Kidney epithelial cell (primary cell): Measurements from ENCODE around the gene PTCRA. TPM values are rescaled to one million over a fixed set of nuclear protein-coding genes. Genes with fewer than 3 reads are reported as not detected.

ENCODE experiments used
- DNase-seq: peaks from one replicate; pipeline ENCODE4 v3.0.0-alpha.2; 2010; ENCODE audit warnings: low read depth
- H3K27me3 ChIP-seq: 2 replicates; pipeline ENCODE4 v1.6.0; 2011; ENCODE audit warnings: low read length; ENCODE audit not compliant: control insufficient read depth, insufficient read depth
- H3K36me3 ChIP-seq: 2 replicates; pipeline ENCODE4 v1.5.1; 2011; ENCODE audit warnings: low read length; ENCODE audit not compliant: control insufficient read depth, insufficient read depth
- H3K4me3 ChIP-seq: 2 replicates; pipeline ENCODE4 v1.5.1; 2011; ENCODE audit warnings: low read depth, mild to moderate bottlenecking, control low read depth, low read length
- total RNA-seq: library from RNA; depleted of rRNA; stranded (reverse); fragments of >200 nt; gene quantifications from 2 replicates; pipeline ENCODE4 v1.2.3, GENCODE V29; 2015
- TF ChIP-seq, protein P1 (sequence below): IDR thresholded peaks from 2 replicates; pipeline ENCODE4 v1.5.1; 2011; ENCODE audit warnings: mild to moderate bottlenecking, moderate library complexity, low read length, control low read depth, inconsistent platforms; ENCODE audit not compliant: insufficient read depth, poor library complexity, severe bottlenecking

The PTCRA gene
- total RNA-seq, 1 donor from 2014 or later, result not detected

DNA sequence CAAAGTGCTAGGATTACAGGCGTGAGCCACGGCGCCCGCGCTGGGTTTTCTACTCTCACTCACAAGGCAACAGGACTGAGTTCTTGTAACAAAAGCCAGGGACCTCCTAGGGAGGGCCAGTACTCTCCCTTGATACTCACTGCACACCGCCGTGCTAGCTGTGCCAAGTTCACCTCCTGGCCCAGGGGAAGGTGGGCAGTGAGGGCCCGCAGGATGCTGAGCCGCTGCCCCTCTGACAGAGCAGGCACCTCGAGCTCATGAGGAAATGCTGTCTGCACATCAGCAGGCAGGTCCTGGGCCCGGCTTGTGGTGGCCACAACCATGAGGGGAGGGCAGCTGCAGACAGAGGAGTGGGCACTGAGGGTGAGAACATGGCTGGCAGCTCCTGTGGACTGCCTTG, 51.4 kb downstream of the PTCRA start:
- H3K4me3 ChIP-seq, result no peak overlapping the region
- no peaks in the 10 kb centered on the region for H3K27me3 ChIP-seq
- H3K36me3 ChIP-seq, result peaks cover 1% of the 10 kb centered on the region
- DNase-seq, result no peak
- TF ChIP-seq, protein P1, sequence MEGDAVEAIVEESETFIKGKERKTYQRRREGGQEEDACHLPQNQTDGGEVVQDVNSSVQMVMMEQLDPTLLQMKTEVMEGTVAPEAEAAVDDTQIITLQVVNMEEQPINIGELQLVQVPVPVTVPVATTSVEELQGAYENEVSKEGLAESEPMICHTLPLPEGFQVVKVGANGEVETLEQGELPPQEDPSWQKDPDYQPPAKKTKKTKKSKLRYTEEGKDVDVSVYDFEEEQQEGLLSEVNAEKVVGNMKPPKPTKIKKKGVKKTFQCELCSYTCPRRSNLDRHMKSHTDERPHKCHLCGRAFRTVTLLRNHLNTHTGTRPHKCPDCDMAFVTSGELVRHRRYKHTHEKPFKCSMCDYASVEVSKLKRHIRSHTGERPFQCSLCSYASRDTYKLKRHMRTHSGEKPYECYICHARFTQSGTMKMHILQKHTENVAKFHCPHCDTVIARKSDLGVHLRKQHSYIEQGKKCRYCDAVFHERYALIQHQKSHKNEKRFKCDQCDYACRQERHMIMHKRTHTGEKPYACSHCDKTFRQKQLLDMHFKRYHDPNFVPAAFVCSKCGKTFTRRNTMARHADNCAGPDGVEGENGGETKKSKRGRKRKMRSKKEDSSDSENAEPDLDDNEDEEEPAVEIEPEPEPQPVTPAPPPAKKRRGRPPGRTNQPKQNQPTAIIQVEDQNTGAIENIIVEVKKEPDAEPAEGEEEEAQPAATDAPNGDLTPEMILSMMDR, result no peak

DNA sequence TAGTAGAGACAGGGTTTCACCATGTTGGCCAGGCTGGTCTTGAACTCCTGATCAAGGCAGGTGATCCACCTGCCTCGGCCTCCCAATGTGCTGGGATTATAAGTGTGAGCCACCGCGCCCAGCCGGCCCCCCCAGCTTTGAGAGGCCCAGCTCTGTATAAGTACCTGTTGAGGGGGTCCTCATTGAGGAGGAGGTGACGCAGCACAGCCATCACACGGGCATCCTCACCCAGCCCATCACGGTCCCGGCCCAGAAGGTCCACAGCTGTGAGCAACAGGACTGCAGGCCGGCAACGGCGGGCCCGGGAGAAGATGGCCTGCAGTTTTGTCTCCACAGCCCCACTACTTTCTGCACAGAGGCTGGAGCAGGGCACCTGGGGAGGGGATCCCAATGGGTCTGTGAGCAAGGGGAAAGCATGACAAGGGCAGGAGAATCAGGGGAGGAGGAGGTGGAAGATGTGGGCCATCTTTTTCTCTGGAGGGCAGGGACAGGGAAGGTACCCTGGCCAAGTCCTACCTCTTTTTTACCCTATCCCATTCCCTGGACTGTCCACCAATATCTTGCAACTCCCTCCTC, 52.4 kb downstream of the PTCRA start:
- H3K27me3 ChIP-seq, result no peaks in the 10 kb centered on the region
- H3K4me3 ChIP-seq, result no peak overlapping the region
- TF ChIP-seq, protein P1, result no peak
- DNase-seq, result no peak
- H3K36me3 ChIP-seq, result peaks cover 1% of the 10 kb centered on the region

DNA sequence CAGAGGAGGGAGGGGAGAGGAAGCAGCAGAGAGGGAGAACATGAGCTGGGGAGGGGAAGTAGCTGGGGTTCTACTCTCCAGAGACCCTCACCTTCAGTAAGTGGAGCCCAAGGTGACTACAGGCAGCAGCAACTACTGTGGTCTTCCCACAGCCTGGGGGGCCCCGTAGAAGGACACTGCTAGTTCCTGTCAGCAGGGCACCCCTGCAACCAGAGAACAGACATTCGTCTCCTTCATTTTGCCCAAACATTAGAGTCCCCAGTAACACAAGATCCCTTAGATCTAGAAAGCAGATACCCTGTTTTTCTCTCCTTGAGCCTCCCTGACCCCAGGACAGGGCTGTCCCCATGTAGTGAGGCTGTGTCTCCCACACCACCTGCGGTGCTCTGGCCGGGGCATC, 52.9 kb downstream of the PTCRA start:
- DNase-seq, result no peak

DNA sequence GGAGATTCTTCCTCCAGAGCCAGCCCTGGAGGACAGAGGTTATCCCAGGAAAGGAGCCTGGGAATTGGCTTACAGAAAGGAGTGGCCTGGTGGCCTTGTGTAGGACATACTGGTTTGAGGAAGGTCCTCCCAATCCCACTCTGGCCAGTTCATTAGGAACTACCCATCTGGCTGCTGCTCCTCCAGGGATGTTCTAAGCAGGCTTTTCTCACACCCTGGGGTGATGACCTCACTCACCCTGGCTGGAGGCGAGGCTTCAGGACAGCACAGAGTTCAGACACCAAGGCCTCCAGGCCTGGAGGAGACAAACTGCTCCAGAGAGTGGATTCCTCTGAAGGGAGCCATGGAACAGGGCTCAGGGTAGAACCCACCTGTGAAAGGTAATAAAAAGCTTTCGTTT, 53.6 kb downstream of the PTCRA start:
- TF ChIP-seq, protein P1, result no peak
- no peaks in the 10 kb centered on the region for H3K27me3 ChIP-seq
- H3K36me3 ChIP-seq, result peaks cover 1% of the 10 kb centered on the region
- no peak overlapping the region for H3K4me3 ChIP-seq
- DNase-seq, result no peak

More for the DNA sequence above, 52.9 kb downstream of the PTCRA start:
- TF ChIP-seq, protein P1, result no peak
- H3K27me3 ChIP-seq, result no peaks in the 10 kb centered on the region
- no peak overlapping the region for H3K4me3 ChIP-seq
- H3K36me3 ChIP-seq, result peaks cover 1% of the 10 kb centered on the region

DNA sequence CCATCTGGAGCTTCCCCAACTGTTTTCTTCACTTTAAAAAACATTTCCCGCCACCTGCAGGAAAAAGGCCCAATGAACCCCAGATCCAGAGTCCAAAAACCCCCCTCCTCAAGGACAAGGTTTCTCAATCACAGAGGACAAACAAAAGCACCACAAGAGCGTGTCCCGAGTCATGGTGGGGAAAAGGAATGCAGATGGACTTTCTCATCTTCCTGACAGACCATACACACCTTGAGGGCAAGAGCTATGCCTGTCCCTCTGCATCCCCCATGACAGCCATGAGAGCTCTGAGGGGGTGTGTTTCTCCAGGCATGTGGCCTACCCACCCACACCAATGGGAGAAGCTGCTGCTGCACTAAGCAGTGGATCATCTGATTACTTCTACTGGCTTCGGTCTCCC, 54.1 kb downstream of the PTCRA start:
- TF ChIP-seq, protein P1, result no peak
- peaks cover 1% of the 10 kb centered on the region for H3K36me3 ChIP-seq
- DNase-seq, result no peak
- H3K4me3 ChIP-seq, result no peak overlapping the region
- no peaks in the 10 kb centered on the region for H3K27me3 ChIP-seq
